Fibroblast of lung (primary cell): ENCODE data around the gene APOB.

Experiments
- CTCF ChIP-seq, 2 donors: IDR thresholded peaks in 1 of 2; conservative IDR thresholded peaks in 1 of 2; 1 replicate in 1 of 2; 2 replicates in 1 of 2; pipeline ENCODE4 v1.5.1; 2011 to 2012; ENCODE audit warnings: low read length in 2 of 2, control low read depth in 1 of 2, inconsistent platforms in 1 of 2, low read depth in 1 of 2, mild to moderate bottlenecking in 1 of 2
- EZH2 ChIP-seq: IDR thresholded peaks from 2 replicates; pipeline ENCODE4 v1.5.1; 2012; ENCODE audit warnings: low read length, control low read depth, mild to moderate bottlenecking; ENCODE audit errors: missing control alignments

- TF ChIP-seq CTCF (conservative IDR thresholded peaks at IDR 0.05 in 1 of 2, IDR thresholded peaks at IDR 0.05 in 1 of 2; ENCODE audit: low read depth in 1 of 2, low read length in 2 of 2) (no peak), EZH2 (no peak)
These were observed 31.9 kb downstream of the APOB start for GRCh38 chr2:21011876-21012556.
